Osteoblast (primary cell): ENCODE measurements around the gene ZBTB7C. TPM values are rescaled to one million over a fixed set of nuclear protein-coding genes. Genes with fewer than 3 reads are reported as not detected.

Experiments
- DNase-seq: peaks from one replicate; pipeline ENCODE4 v3.0.0; 2011; ENCODE audit warnings: low spot score, mixed read lengths; ENCODE audit not compliant: insufficient read length; ENCODE audit errors: missing footprints
- H2AFZ ChIP-seq: 2 replicates; pipeline ENCODE4 v1.6.0; 2011; ENCODE audit warnings: mild to moderate bottlenecking, low read length
- H3K27ac ChIP-seq: 2 replicates; pipeline ENCODE4 v1.5.1; 2011; ENCODE audit warnings: mild to moderate bottlenecking, low read depth, low read length, moderate library complexity
- H3K27me3 ChIP-seq: 2 replicates; pipeline ENCODE4 v1.6.0; 2012; ENCODE audit warnings: mild to moderate bottlenecking, control low read depth, inconsistent platforms, low read length, moderate library complexity; ENCODE audit not compliant: insufficient read depth
- H3K36me3 ChIP-seq: 2 replicates; pipeline ENCODE4 v1.5.1; 2011; ENCODE audit warnings: mild to moderate bottlenecking, low read length, control low read depth, moderate library complexity; ENCODE audit not compliant: insufficient read depth
- H3K4me1 ChIP-seq: 2 replicates; pipeline ENCODE4 v1.5.1; 2011; ENCODE audit warnings: mild to moderate bottlenecking, low read length, control low read depth, moderate library complexity; ENCODE audit not compliant: insufficient read depth
- H3K4me2 ChIP-seq: 2 replicates; pipeline ENCODE4 v1.6.0; 2011; ENCODE audit warnings: mild to moderate bottlenecking, low read length; ENCODE audit not compliant: insufficient read depth
- H3K4me3 ChIP-seq: fragments of 200-600 bp; sonication (generic); 3 replicates; pipeline ENCODE4 v1.5.1; 2012; ENCODE audit warnings: mild to moderate bottlenecking, low read length, inconsistent platforms; ENCODE audit not compliant: insufficient read depth
- H3K79me2 ChIP-seq: 2 replicates; pipeline ENCODE4 v1.6.0; 2012; ENCODE audit warnings: mild to moderate bottlenecking, low read length, control low read depth, inconsistent platforms; ENCODE audit not compliant: insufficient read depth
- H3K9me3 ChIP-seq: 2 replicates; pipeline ENCODE4 v1.5.1; 2011; ENCODE audit warnings: low read depth, low read length, control low read depth
- H4K20me1 ChIP-seq: 2 replicates; pipeline ENCODE4 v1.6.0; 2012; ENCODE audit warnings: mild to moderate bottlenecking, low read length, control low read depth; ENCODE audit not compliant: insufficient read depth
- CTCF ChIP-seq: IDR thresholded peaks from 2 replicates; pipeline ENCODE4 v1.5.1; 2011; ENCODE audit warnings: mild to moderate bottlenecking, low read depth, low read length, moderate library complexity; ENCODE audit errors: extremely low read depth
- total RNA-seq: library from RNA; depleted of rRNA; stranded (reverse); fragments of >200 nt; gene quantifications from 2 replicates; pipeline ENCODE4 v1.2.3, GENCODE V29; 2012

The ZBTB7C gene
- total RNA-seq, 1 donor = 0.36 TPM

- H3K27ac ChIP-seq = no peak overlapping the region
- H3K9me3 ChIP-seq = no peaks in the 10 kb centered on the region
- H3K4me2 ChIP-seq = no peak overlapping the region
- no peaks in the 10 kb centered on the region for H3K36me3 ChIP-seq
- no peaks in the 10 kb centered on the region for H3K4me1 ChIP-seq
- peaks cover 2% of the 10 kb centered on the region for H3K27me3 ChIP-seq
- no peaks in the 10 kb centered on the region for H3K79me2 ChIP-seq
- no peak for DNase-seq
- peak overlapping the region; percentile 3 for H2AFZ ChIP-seq
- no peak for TF ChIP-seq CTCF
- no peak overlapping the region for H3K4me3 ChIP-seq
- no peaks in the 10 kb centered on the region for H4K20me1 ChIP-seq
Observed at GRCh38 chr18:48072428-48073204, 336.6 kb downstream of the ZBTB7C start.

GRCh38 chr18:48068916-48069445, 340.2 kb downstream of the ZBTB7C start:
- H4K20me1 ChIP-seq = no peaks in the 10 kb centered on the region
- no peaks in the 10 kb centered on the region for H3K36me3 ChIP-seq
- H3K79me2 ChIP-seq = no peaks in the 10 kb centered on the region
- no peak for DNase-seq
- H3K4me2 ChIP-seq = no peak overlapping the region
- H3K4me3 ChIP-seq = no peak overlapping the region
- no peaks in the 10 kb centered on the region for H3K4me1 ChIP-seq
- peaks cover 2% of the 10 kb centered on the region for H3K27me3 ChIP-seq
- no peak overlapping the region for H2AFZ ChIP-seq
- no peak overlapping the region for H3K27ac ChIP-seq
- H3K9me3 ChIP-seq = no peaks in the 10 kb centered on the region
- TF ChIP-seq CTCF = no peak

DNA sequence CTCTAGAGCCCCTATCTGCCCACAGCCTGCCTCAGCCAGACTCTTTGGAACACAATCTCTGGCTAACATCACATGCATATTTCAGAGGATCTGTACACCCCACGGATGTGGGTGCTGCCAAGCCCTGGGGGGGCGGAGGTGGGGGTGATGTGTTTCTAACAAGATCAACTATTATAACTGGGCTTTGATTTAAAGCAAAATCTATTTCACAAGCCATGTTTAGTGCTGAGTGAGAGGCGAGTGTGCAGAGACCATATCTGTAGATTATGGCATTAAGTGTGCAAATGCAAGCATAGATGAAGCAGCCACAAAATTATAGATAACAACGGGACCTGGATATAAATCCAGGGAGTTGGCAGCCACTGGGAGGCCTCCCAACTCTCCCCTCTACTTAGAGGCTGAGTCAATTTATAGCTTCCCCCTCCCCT, 342.9 kb downstream of the ZBTB7C start:
- Histone ChIP-seq H3K4me2 (no peak overlapping the region), H3K36me3 (no peaks in the 10 kb centered on the region), H3K27ac (no peak overlapping the region), H4K20me1 (no peaks in the 10 kb centered on the region), H3K79me2 (no peaks in the 10 kb centered on the region), H3K4me1 (no peaks in the 10 kb centered on the region), H3K4me3 (no peak overlapping the region), H2AFZ (no peak overlapping the region), H3K9me3 (no peaks in the 10 kb centered on the region), H3K27me3 (no peaks in the 10 kb centered on the region)
- TF ChIP-seq CTCF = no peak
- DNase-seq = no peak

DNA sequence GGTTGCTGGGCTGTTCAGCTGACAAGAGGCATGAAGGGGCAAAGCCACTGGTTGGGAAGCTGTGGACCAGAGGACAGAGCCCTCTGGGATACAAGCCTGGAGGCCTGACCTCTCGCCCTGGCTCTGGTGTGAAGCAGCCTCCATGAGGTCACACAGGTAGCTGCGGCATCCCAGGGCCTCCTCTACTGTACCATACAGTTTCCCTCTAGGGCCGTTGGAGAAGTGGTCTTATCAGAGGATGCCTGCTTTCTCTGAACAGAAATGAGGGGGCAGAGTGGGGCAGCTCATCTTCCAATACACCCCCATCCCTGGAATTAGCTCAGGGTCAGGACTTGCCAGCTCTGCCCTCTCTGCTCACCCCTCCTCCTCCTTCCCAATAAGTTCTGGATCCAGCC, 343.6 kb downstream of the ZBTB7C start:
- DNase-seq = no peak
- H3K79me2 ChIP-seq = no peaks in the 10 kb centered on the region
- H3K9me3 ChIP-seq = no peaks in the 10 kb centered on the region
- no peaks in the 10 kb centered on the region for H3K36me3 ChIP-seq
- no peaks in the 10 kb centered on the region for H4K20me1 ChIP-seq
- no peak overlapping the region for H2AFZ ChIP-seq
- H3K4me2 ChIP-seq = no peak overlapping the region
- no peak overlapping the region for H3K27ac ChIP-seq
- no peaks in the 10 kb centered on the region for H3K4me1 ChIP-seq
- no peak for TF ChIP-seq CTCF
- no peak overlapping the region for H3K4me3 ChIP-seq
- H3K27me3 ChIP-seq = no peaks in the 10 kb centered on the region
